NT2/D1 (cell line): ENCODE results near the gene ATF3.

Experiments
- SUZ12 ChIP-seq: IDR thresholded peaks from 2 replicates; pipeline ENCODE4 v1.6.1; 2011; ENCODE audit not compliant: insufficient read length, insufficient read depth; ENCODE audit errors: extremely low read depth
- ZNF274 ChIP-seq: IDR thresholded peaks from 2 replicates; pipeline ENCODE4 v1.6.1; 2011; ENCODE audit warnings: mild to moderate bottlenecking, low read depth, low read length

GRCh38 chr1:212635141-212635631 lies 26.6 kb downstream of the ATF3 start:
- no peak for TF ChIP-seq ZNF274
- no peak for TF ChIP-seq SUZ12
